ENCODE data around the gene BPTF.
A peak's percentile ranks its signal among the peaks of the same experiment; 100 is the strongest.

The BPTF gene

GRCh38 chr17:67982034-67982640, 156.8 kb downstream of the BPTF start:
- no peak overlapping the region for H3K4me3 ChIP-seq (ENCODE audit: low read depth, low read length)
- no peak for DNase-seq
- no peak overlapping the region for H3K27ac ChIP-seq
- no peaks in the 10 kb centered on the region for H3K9me3 ChIP-seq (ENCODE audit: severe bottlenecking)
- peaks cover 18% of the 10 kb centered on the region for H3K36me3 ChIP-seq
- H3K27me3 ChIP-seq (ENCODE audit: insufficient read depth, low read depth, severe bottlenecking) = no peaks in the 10 kb centered on the region
- TF ChIP-seq CTCF (IDR thresholded peaks at IDR 0.05; ENCODE audit: low read depth, low read length) = no peak

GRCh38 chr17:67982686-67983382, 157.5 kb downstream of the BPTF start:
- Histone ChIP-seq H3K36me3 (peaks cover 13% of the 10 kb centered on the region), H3K9me3 (ENCODE audit: severe bottlenecking) (no peaks in the 10 kb centered on the region), H3K4me3 (ENCODE audit: low read depth, low read length) (no peak overlapping the region), H3K27ac (no peak overlapping the region), H3K27me3 (ENCODE audit: insufficient read depth, low read depth, severe bottlenecking) (no peaks in the 10 kb centered on the region)
- no peak for DNase-seq
- no peak for TF ChIP-seq CTCF (IDR thresholded peaks at IDR 0.05; ENCODE audit: low read depth, low read length)

GRCh38 chr17:67983383-67983688, 158.0 kb downstream of the BPTF start:
- H3K27ac ChIP-seq = no peak overlapping the region
- DNase-seq = no peak
- H3K27me3 ChIP-seq (ENCODE audit: insufficient read depth, low read depth, severe bottlenecking) = no peaks in the 10 kb centered on the region
- H3K36me3 ChIP-seq = peaks cover 12% of the 10 kb centered on the region
- no peak overlapping the region for H3K4me3 ChIP-seq (ENCODE audit: low read depth, low read length)
- no peaks in the 10 kb centered on the region for H3K9me3 ChIP-seq (ENCODE audit: severe bottlenecking)
- no peak for TF ChIP-seq CTCF (IDR thresholded peaks at IDR 0.05; ENCODE audit: low read depth, low read length)

GRCh38 chr17:67990909-67991308, 165.6 kb downstream of the BPTF start:
- no peak for DNase-seq
- no peaks in the 10 kb centered on the region for H3K27me3 ChIP-seq (ENCODE audit: insufficient read depth, low read depth, severe bottlenecking)
- H3K9me3 ChIP-seq (ENCODE audit: severe bottlenecking) = no peaks in the 10 kb centered on the region
- H3K36me3 ChIP-seq = peaks cover 3% of the 10 kb centered on the region
- TF ChIP-seq CTCF (IDR thresholded peaks at IDR 0.05; ENCODE audit: low read depth, low read length) = no peak
- no peak overlapping the region for H3K27ac ChIP-seq
- no peak overlapping the region for H3K4me3 ChIP-seq (ENCODE audit: low read depth, low read length)

GRCh38 chr17:67992548-67993152, 167.3 kb downstream of the BPTF start:
- Histone ChIP-seq H3K4me3 (ENCODE audit: low read depth, low read length) (peak overlapping the region; percentile 77), H3K9me3 (ENCODE audit: severe bottlenecking) (no peaks in the 10 kb centered on the region), H3K36me3 (peaks cover 3% of the 10 kb centered on the region), H3K27ac (peak overlapping the region; percentile 93), H3K27me3 (ENCODE audit: insufficient read depth, low read depth, severe bottlenecking) (no peaks in the 10 kb centered on the region)
- DNase-seq = no peak
- TF ChIP-seq CTCF (IDR thresholded peaks at IDR 0.05; ENCODE audit: low read depth, low read length) = no peak

Measured in WERI-Rb-1 (cell line).